Stimulated activated effector memory CD8-positive, alpha-beta T cell treated with anti-CD3 and anti-CD28 coated beads, Interleukin-12 subunit alpha, Interleukin-12 subunit beta, amount 100 ng/mL, for 72 hours (primary cell): Measurements from ENCODE around the gene C1orf21.
A peak's percentile ranks its signal among the peaks of the same experiment; 100 is the strongest.

Experiments
- ATAC-seq: fragments of 150-1000 bp; cut with Tn5 transposase; 2 replicates; pipeline ENCODE4 v1.10.0; 2021
- DNase-seq, 2 donors: peaks; one replicate each; pipeline ENCODE4 v3.0.0; 2021 to 2022; ENCODE audit warnings: low spot score in 2 of 2
- H3K27ac Mint-ChIP-seq: one replicate; pipeline ENCODE4 v1.8.0; 2022; ENCODE audit warnings: mild to moderate bottlenecking, mixed read lengths
- H3K36me3 Mint-ChIP-seq: one replicate; pipeline ENCODE4 v1.8.0; 2022; ENCODE audit warnings: mild to moderate bottlenecking, mixed read lengths
- H3K4me1 Mint-ChIP-seq: one replicate; pipeline ENCODE4 v1.8.0; 2022; ENCODE audit warnings: mixed read lengths
- H3K4me3 Mint-ChIP-seq: one replicate; pipeline ENCODE4 v1.8.0; 2022; ENCODE audit warnings: mild to moderate bottlenecking, mixed read lengths
- H3K9me3 Mint-ChIP-seq: one replicate; pipeline ENCODE4 v1.8.0; 2022; ENCODE audit warnings: mixed read lengths

C1orf21 gene

DNA sequence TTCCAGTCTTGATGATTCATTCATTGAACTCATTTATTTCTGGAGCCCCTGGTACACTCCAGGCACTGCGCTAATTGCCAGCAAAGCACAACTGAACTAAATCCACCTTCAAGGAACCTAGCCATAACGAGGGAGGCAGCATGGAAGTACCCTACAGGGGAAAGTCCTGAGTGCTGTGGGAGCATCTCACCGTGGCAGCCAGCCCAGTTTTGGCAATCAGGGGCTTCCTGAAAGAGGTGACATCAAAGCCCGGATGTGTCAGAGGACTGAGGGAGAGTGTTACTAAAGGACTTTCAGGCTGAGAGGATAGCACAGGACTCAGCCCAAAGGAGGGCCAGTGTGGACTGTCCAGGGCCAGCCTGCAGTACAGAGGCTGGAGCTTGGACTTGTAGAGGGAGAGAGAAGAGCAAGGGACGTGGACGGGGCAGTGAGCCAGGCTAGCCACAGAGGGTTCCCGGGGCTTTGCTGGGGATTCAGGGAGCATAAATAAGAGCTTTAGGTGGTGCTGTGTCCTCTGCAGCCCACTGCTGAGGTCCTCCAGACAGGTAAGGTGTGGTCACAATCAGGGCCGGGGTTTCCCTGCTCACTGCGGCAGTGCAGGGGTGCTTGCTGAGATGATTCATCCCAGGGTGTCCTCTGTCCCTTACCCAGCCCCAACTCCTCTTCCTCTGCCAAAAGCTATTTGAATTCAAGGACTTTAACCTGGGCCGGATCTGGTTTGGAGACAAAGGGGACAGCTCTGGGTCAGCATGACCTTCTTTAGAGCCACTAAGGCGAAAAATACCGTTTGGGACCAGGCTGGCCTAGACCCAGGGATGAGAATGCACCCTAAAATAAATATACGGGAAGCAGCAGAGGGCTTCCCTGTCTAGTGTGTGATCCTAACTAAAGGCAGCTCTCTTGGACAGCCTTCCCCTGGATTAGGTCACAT, 239.5 kb downstream of the C1orf21 start:
- H3K27ac Mint-ChIP-seq, result peak overlapping the region; percentile 61
- ATAC-seq, result no peak
- peaks cover 5% of the 10 kb centered on the region for H3K4me1 Mint-ChIP-seq
- no peaks in the 10 kb centered on the region for H3K9me3 Mint-ChIP-seq
- no peak for DNase-seq
- H3K36me3 Mint-ChIP-seq, result peaks cover 4% of the 10 kb centered on the region
- H3K4me3 Mint-ChIP-seq, result no peak overlapping the region

DNA sequence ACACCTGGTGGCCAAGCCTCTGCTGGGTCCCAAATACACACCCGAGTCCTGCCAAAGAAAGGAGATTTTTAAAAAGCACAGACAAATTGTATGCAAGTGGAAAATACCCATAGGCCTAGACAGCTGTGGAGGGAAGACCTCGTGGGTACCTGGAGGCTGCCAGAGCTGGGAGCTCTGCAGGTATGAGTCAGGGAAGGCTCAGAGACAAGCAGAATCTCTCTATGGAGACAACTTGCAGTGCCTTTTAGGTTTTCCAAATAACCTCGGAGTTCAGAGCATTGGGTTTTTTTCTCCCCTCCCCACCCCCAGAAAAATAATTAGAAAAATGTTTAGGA, 240.1 kb downstream of the C1orf21 start:
- H3K4me1 Mint-ChIP-seq, result peaks cover 5% of the 10 kb centered on the region
- no peak for ATAC-seq
- no peak overlapping the region for H3K4me3 Mint-ChIP-seq
- peaks cover 4% of the 10 kb centered on the region for H3K36me3 Mint-ChIP-seq
- H3K27ac Mint-ChIP-seq, result no peak overlapping the region
- no peak for DNase-seq
- H3K9me3 Mint-ChIP-seq, result no peaks in the 10 kb centered on the region

DNA sequence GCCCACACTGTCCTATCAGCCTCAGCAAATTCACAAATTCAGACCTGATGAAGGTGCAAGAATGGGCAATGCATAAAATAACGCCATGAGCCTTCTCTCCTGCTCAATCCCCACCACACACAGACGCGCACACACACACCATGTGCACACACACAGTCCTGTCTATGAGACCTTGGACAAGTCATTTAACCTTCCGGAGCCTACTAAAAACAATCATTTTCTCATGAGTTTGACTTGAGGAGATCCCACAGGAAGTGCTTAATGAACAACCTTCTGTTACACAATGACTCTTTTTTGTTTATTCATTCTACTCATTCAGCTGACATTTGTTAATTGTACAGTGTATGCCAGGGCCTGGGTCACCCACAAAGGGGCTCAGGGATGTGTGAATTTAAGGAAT, 242.4 kb downstream of the C1orf21 start:
- Mint-ChIP-seq H3K4me3 (no peak overlapping the region), H3K4me1 (peaks cover 5% of the 10 kb centered on the region), H3K27ac (no peak overlapping the region), H3K36me3 (peaks cover 4% of the 10 kb centered on the region), H3K9me3 (no peaks in the 10 kb centered on the region)
- ATAC-seq (peak; percentile 55), DNase-seq (no peak)

DNA sequence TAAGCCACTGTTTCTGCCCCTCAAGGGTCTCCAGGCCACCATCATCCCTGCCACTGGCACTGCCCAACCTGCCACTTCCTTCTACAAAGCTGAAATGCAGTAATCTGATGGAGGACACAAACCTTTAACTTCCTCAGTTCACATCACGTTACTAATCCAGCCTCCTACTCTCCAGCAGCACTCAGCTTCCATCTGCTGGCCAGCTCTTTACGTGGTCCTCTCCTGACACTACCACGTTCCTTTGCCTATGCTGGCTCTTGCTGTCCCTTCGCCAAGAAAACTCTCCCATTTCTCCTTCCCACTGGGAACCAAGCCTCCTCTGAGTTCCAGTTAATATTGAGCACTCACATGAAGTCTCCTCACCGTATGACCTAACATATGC, 243.8 kb downstream of the C1orf21 start:
- no peak overlapping the region for H3K27ac Mint-ChIP-seq
- H3K36me3 Mint-ChIP-seq, result peaks cover 4% of the 10 kb centered on the region
- DNase-seq (no peak), ATAC-seq (no peak)
- H3K4me1 Mint-ChIP-seq, result peaks cover 5% of the 10 kb centered on the region
- H3K9me3 Mint-ChIP-seq, result no peaks in the 10 kb centered on the region
- no peak overlapping the region for H3K4me3 Mint-ChIP-seq

DNA sequence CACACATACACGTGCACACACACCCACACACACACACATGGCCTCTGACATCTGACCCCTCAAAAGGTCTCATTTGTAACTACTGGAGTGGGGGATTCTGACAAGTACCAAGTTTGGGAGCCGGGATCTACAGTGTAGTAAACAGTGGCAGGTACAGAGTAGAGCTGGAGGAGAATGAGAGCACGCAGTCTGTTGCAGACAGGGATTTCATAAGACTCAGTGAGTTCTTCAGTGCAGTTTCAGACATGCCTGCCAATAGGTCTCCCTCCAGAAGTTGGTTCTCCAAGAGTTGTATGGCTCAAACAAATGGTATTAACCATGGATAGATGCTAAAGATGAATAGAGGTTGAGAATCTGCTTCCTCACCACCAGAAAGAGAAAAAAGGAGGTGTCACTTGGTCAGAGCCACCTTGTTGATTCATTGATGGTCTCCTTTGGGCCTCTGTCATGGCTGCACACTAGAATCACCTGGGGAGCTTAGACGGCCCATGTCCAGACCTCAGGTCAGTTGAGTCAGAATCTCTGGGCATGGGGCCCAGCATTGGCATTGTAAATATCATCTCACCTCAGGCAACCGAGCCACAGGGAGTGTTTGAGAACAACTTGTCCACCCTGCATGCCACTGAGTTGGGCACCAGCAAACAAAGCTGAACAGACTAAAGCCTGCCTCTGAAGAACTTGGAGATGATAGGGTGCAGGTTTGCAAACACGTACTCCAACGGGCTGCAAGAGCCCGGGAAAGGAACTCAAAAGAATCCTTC, 245.8 kb downstream of the C1orf21 start:
- Mint-ChIP-seq H3K4me1 (no peaks in the 10 kb centered on the region), H3K4me3 (no peak overlapping the region), H3K36me3 (no peaks in the 10 kb centered on the region), H3K9me3 (no peaks in the 10 kb centered on the region), H3K27ac (no peak overlapping the region)
- DNase-seq (no peak), ATAC-seq (no peak)

DNA sequence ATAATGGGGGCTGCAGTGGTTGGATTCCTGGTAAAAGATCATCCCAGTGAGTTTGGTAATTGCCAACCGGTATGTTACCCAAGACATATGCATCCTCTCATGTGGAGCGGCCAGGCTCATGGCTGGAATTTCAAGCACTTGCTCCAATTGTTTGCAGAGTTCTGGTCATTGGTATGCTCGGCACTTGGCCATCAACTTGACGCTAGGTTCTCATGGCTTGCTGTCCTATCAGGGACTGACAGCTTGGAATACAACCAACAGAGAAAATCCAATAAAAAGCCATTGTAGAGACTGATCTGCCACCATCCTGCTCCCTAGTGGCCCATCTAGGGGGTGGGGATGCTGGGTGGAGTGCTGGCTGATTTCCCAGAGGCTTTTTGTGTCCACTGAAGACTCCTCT, 247.0 kb downstream of the C1orf21 start:
- H3K9me3 Mint-ChIP-seq, result no peaks in the 10 kb centered on the region
- H3K4me1 Mint-ChIP-seq, result no peaks in the 10 kb centered on the region
- ATAC-seq (no peak), DNase-seq (no peak)
- no peak overlapping the region for H3K4me3 Mint-ChIP-seq
- no peak overlapping the region for H3K27ac Mint-ChIP-seq
- no peaks in the 10 kb centered on the region for H3K36me3 Mint-ChIP-seq

DNA sequence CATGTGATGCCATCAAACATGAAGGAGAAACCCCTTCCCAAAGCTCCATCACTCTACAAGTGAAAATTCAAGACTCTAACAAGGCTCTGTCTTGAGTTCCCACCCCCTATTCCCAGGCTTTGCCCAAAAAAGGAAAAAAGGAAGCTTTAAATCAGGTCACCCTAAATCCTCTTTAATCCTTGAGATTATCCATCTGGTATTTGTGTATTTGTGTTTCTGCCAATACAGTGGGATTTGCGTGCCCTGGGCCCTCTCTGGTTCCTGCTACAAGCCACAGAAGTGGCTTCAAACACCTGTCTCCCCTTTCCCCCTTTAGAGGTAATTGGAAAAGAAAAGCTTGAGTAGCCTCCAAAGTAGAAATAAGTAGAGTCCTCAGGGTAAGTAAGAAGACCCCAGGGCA, 247.5 kb downstream of the C1orf21 start:
- Mint-ChIP-seq H3K4me1 (no peaks in the 10 kb centered on the region), H3K27ac (peak overlapping the region; percentile 17), H3K9me3 (no peaks in the 10 kb centered on the region), H3K4me3 (no peak overlapping the region), H3K36me3 (no peaks in the 10 kb centered on the region)
- ATAC-seq (no peak), DNase-seq (no peak)

DNA sequence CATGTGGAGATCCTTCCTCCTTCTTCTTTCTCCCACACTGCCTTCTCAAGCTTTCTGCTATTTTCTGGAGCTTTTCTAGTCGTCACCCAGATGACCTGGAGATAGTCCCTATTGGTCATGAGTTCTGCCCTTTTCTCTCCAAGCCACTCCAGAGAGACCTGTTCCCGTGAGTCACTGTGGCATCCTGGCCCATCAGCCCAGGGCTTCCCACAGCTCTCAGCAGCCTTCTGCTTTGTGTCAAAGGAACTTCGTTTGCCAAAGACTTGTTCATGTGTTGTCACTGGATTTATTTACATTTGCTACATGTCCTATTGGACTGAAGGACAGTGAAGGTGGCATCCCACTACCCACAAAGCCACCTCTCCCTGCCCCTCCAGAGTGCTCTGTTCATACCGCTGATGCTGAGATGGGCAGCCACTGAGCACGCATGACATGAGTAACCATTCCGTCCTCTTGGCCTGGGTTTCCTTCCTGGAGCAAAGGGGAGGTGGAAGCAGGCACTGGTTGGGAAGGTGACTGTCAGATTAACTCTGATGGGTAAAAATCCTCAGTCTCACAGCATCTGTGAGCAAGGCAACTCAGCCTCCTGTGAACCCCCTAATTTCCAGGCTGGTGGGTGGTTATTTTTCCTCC, 248.6 kb downstream of the C1orf21 start:
- Mint-ChIP-seq H3K9me3 (no peaks in the 10 kb centered on the region), H3K36me3 (no peaks in the 10 kb centered on the region), H3K4me3 (no peak overlapping the region), H3K4me1 (no peaks in the 10 kb centered on the region), H3K27ac (no peak overlapping the region)
- DNase-seq, result no peak
- no peak for ATAC-seq

DNA sequence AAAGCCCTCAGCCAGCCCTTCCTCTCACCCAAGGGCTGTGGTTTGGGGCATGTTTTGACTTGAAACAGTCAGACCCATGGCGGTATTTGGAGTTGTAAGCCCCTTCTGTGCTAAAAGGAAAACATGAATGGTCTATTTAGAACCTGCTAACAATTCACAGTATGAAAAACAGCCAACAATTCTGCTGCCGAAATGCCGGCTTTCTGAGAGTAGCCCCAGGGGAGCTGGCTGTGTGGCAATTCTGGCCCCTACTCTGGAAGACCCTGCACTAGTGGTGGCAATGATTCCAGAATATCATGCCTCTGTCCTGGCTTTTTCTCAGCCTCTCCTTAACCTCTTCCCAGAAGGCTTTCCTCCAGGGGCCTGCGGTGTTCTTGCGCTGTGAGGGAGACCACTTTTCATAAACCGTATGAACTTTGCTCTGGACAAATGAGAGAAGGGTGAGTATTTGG, 249.2 kb downstream of the C1orf21 start:
- no peaks in the 10 kb centered on the region for H3K36me3 Mint-ChIP-seq
- DNase-seq, result no peak
- ATAC-seq, result no peak
- no peak overlapping the region for H3K4me3 Mint-ChIP-seq
- H3K9me3 Mint-ChIP-seq, result no peaks in the 10 kb centered on the region
- H3K4me1 Mint-ChIP-seq, result no peaks in the 10 kb centered on the region
- no peak overlapping the region for H3K27ac Mint-ChIP-seq

DNA sequence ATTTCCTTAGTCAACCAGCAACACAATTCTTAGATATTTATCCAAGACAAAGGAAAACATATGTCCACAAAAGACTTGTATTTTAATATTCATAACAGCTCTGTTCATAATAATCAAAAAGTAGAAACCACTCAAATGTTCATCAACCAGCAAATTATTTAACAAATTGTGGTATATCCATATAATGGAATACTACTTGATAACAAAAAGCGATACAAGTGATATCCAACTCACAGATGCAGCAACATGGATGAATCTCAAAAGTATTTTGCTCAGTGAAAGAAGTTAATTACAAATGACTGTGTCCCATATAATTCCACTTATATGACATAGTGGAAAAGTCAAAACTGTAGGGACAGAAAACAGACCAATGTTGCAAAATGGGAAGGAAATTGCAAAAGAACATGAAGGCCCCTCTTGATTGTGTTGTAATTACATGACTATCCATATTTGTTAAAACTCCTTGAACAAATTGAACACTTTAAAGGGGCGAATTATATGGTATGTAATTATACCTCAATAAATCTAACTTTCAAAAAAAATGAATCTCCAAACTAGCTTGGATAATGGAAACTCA, 250.9 kb downstream of the C1orf21 start:
- ATAC-seq, result no peak

DNA sequence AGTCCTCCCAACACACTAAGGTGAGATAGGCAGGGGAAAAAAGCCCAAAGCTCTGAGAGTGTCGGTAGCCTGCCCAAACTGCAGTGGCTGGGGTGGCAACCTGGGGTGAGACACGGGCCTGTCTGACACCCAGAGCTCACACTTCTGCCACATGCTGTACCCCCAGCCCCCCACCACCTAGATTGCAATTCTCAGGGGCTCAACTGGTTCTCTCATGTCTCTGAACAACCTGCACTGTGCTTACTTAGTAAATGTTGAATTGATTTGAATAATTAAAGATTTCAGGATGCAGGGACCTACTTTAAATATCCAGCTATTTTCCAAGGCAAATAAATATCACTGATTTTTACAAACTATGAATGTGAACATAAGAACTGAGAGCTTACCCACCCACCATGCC, 252.4 kb downstream of the C1orf21 start:
- H3K27ac Mint-ChIP-seq, result no peak overlapping the region
- DNase-seq (no peak), ATAC-seq (no peak)
- no peak overlapping the region for H3K4me3 Mint-ChIP-seq
- no peaks in the 10 kb centered on the region for H3K36me3 Mint-ChIP-seq
- no peaks in the 10 kb centered on the region for H3K9me3 Mint-ChIP-seq
- H3K4me1 Mint-ChIP-seq, result no peaks in the 10 kb centered on the region

More for the DNA sequence above, 250.9 kb downstream of the C1orf21 start:
- Mint-ChIP-seq H3K36me3 (no peaks in the 10 kb centered on the region), H3K27ac (no peak overlapping the region), H3K9me3 (no peaks in the 10 kb centered on the region), H3K4me1 (no peaks in the 10 kb centered on the region), H3K4me3 (no peak overlapping the region)
- DNase-seq, result no peak

DNA sequence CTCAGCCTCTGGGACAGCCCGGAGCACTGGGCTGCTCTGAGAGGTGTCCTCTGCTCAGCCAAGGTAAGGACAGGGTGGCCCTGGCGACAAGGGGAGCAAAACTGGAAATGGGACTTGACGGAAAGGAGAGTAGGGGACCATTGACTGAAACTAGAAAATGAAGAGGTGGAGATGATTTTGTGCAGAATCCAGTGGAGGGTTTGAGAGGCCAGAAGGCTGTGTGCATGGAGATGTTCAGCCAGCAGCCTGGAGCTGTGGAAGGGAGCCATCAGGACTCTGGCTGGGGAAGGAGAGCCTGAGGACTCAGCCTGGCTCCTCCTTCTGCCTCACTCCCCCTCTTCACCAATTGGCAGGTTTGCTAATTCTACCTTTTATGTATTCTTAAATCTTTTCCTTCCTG, 253.7 kb downstream of the C1orf21 start:
- Mint-ChIP-seq H3K4me1 (no peaks in the 10 kb centered on the region), H3K27ac (no peak overlapping the region), H3K36me3 (no peaks in the 10 kb centered on the region), H3K4me3 (no peak overlapping the region), H3K9me3 (no peaks in the 10 kb centered on the region)
- DNase-seq (no peak), ATAC-seq (no peak)

DNA sequence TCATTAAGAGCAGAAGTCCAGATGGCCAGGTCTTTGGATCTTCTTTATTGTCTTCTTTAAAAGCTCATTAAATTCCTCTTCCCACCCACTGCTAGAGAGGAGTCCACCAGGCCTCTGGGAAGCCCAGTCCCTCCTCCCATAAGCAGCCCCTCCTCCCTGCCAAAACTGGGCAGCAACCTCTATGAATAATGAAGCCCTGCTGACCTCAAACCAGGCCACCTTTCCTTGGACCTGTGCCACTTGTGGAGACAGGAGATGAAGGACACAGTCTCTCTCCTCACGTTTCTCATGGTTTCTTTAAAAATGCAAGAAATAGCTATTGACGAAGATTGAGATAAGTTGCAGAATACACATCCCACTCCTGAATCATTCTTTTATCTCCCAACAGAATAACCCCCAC, 255.1 kb downstream of the C1orf21 start:
- H3K4me3 Mint-ChIP-seq, result no peak overlapping the region
- H3K4me1 Mint-ChIP-seq, result no peaks in the 10 kb centered on the region
- H3K36me3 Mint-ChIP-seq, result no peaks in the 10 kb centered on the region
- DNase-seq (no peak), ATAC-seq (no peak)
- no peak overlapping the region for H3K27ac Mint-ChIP-seq
- H3K9me3 Mint-ChIP-seq, result no peaks in the 10 kb centered on the region

DNA sequence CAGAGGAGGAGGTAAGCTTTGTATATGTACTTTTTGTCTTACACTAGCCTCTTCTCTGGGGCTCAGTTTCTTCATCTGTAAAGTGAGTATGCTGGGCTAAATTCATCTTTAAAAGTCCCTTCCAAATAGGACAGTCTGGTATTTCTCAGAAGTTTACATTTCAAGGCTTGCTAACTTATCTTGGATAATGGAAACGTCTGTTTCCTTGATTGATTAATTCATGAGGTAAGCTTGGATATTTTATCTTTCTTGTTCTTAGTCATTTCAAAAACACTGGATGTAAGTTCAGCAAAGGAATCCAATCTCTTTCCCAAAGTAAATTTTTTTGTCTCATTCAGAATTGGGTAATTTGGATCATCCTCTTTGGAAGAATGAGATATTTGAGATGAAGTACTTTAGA, 256.8 kb downstream of the C1orf21 start:
- ATAC-seq (no peak), DNase-seq (no peak)
- Mint-ChIP-seq H3K4me3 (no peak overlapping the region), H3K4me1 (no peaks in the 10 kb centered on the region), H3K9me3 (no peaks in the 10 kb centered on the region), H3K36me3 (no peaks in the 10 kb centered on the region), H3K27ac (no peak overlapping the region)

DNA sequence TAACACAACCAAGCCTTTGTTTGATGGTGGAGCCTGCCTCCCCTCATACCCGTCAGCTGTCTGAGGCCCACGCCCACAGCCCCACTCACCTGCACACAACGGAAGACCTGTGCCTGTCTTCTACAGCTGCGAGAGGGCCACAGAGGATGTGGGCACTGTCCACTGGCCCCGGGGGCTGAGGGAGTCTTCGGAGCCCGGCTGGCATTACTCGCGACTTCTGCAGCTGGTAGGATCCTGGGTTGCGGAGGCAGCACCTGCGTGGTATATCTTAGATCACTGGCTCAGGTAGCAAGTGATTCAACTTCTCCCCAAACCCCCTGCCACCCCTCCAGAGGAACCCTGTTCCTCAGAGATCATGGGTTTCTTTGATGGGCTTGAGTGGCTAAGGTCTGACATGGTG, 257.9 kb downstream of the C1orf21 start:
- DNase-seq (no peak), ATAC-seq (no peak)
- H3K4me3 Mint-ChIP-seq, result no peak overlapping the region
- H3K36me3 Mint-ChIP-seq, result no peaks in the 10 kb centered on the region
- no peaks in the 10 kb centered on the region for H3K9me3 Mint-ChIP-seq
- H3K27ac Mint-ChIP-seq, result no peak overlapping the region
- H3K4me1 Mint-ChIP-seq, result no peaks in the 10 kb centered on the region
